Hepatocyte (in vitro differentiated cells): ENCODE data around the gene TIMM29. TPM values are rescaled to one million over a fixed set of nuclear protein-coding genes. Genes with fewer than 3 reads are reported as not detected.

Source experiments
- DNase-seq: peaks from one replicate; pipeline ENCODE4 v3.0.0-alpha.2; 2016; ENCODE audit warnings: low spot score
- H2AFZ ChIP-seq: fragments of 200-600 bp; sonication (generic); 2 replicates; pipeline ENCODE4 v1.6.0; 2016; ENCODE audit warnings: antibody characterized with exemption, mild to moderate bottlenecking
- H3K27ac ChIP-seq: fragments of 200-600 bp; sonication (generic); 2 replicates; pipeline ENCODE4 v1.5.1; 2016; ENCODE audit warnings: mild to moderate bottlenecking
- H3K27me3 ChIP-seq: fragments of 200-600 bp; sonication (generic); 2 replicates; pipeline ENCODE4 v1.6.1; 2016
- H3K36me3 ChIP-seq: fragments of 200-600 bp; sonication (generic); replicated peaks from 2 replicates; pipeline ENCODE4 v1.5.1; 2016; ENCODE audit warnings: low read depth; ENCODE audit not compliant: insufficient read depth
- H3K4me1 ChIP-seq: fragments of 200-600 bp; sonication (generic); 2 replicates; pipeline ENCODE4 v1.5.1; 2016; ENCODE audit warnings: mild to moderate bottlenecking, moderate library complexity; ENCODE audit not compliant: insufficient read depth
- H3K4me2 ChIP-seq: fragments of 200-600 bp; sonication (generic); 2 replicates; pipeline ENCODE4 v1.6.0; 2016
- H3K4me3 ChIP-seq: fragments of 200-600 bp; sonication (generic); 2 replicates; pipeline ENCODE4 v1.5.1; 2016; ENCODE audit warnings: mild to moderate bottlenecking
- H3K79me2 ChIP-seq: fragments of 200-600 bp; sonication (generic); 2 replicates; pipeline ENCODE4 v1.6.0; 2017; ENCODE audit warnings: mild to moderate bottlenecking
- H3K9me2 ChIP-seq: fragments of 200-600 bp; sonication (generic); replicated peaks from 2 replicates; pipeline ENCODE4 v1.6.0; 2017; ENCODE audit warnings: mild to moderate bottlenecking; ENCODE audit not compliant: insufficient read depth
- H3K9me3 ChIP-seq: fragments of 200-600 bp; sonication (generic); 2 replicates; pipeline ENCODE4 v1.5.1; 2016; ENCODE audit warnings: low read depth, mild to moderate bottlenecking
- H4K20me1 ChIP-seq: fragments of 200-600 bp; sonication (generic); 2 replicates; pipeline ENCODE4 v1.6.0; 2016; ENCODE audit warnings: mild to moderate bottlenecking; ENCODE audit not compliant: insufficient read depth, poor library complexity, severe bottlenecking
- EZH2 ChIP-seq: fragments of 200-600 bp; sonication (generic); IDR thresholded peaks from 2 replicates; pipeline ENCODE4 v1.6.1; 2016; ENCODE audit warnings: antibody characterized with exemption, mild to moderate bottlenecking, borderline replicate concordance
- EZH2phosphoT487 ChIP-seq: fragments of 200-600 bp; sonication (generic); IDR thresholded peaks from one replicate; pipeline ENCODE4 v1.6.1; 2018; ENCODE audit warnings: antibody characterized with exemption, mild to moderate bottlenecking, low read depth, moderate library complexity; ENCODE audit not compliant: unreplicated experiment, severe bottlenecking
- WGBS: methylation state at CpG from one replicate; pipeline ENCODE4 v1.1.6; 2016; ENCODE audit warnings: low lambda C conversion rate; ENCODE audit errors: missing lambda C conversion rate; 5-methylcytosine and 5-hydroxymethylcytosine counted together
- polyA plus RNA-seq: library from polyadenylated mRNA; unstranded; fragments of >200 nt; fragmentation: Nextera tagmentation; extraction: Ambion mirVana; gene quantifications from 2 replicates; pipeline ENCODE4 v1.2.1, GENCODE V29; 2016
- total RNA-seq: library from RNA; depleted of rRNA; stranded (reverse); fragments of >200 nt; gene quantifications from 2 replicates; pipeline ENCODE4 v1.2.3, GENCODE V29; 2014
- TF ChIP-seq, protein P1 (sequence below): fragments of 200-600 bp; sonication (generic); IDR thresholded peaks from 2 replicates; pipeline ENCODE4 v1.5.1; 2016; ENCODE audit warnings: antibody characterized with exemption, mild to moderate bottlenecking; ENCODE audit not compliant: poor library complexity

The TIMM29 gene
- total and polyA plus RNA-seq, 2 experiments from 2014 or later, result 23.0 to 36.2 TPM

DNA sequence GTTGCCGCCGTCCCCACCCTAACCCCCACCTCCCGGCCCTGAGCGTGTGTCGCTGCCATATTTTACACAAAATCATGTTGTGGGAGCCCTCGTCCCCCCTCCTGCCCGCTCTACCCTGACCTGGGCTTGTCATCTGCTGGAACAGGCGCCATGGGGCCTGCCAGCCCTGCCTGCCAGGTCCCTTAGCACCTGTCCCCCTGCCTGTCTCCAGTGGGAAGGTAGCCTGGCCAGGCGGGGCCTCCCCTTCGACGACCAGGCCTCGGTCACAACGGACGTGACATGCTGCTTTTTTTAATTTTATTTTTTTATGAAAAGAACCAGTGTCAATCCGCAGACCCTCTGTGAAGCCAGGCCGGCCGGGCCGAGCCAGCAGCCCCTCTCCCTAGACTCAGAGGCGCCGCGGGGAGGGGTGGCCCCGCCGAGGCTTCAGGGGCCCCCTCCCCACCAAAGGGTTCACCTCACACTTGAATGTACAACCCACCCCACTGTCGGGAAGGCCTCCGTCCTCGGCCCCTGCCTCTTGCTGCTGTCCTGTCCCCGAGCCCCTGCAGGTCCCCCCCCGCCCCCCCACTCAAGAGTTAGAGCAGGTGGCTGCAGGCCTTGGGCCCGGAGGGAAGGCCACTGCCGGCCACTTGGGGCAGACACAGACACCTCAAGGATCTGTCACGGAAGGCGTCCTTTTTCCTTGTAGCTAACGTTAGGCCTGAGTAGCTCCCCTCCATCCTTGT lies 6.5 kb upstream of the TIMM29 start:
- Histone ChIP-seq H3K27ac (no peak overlapping the region), H3K9me2 (no peaks in the 10 kb centered on the region), H3K4me2 (no peak overlapping the region), H3K36me3 (no peaks in the 10 kb centered on the region), H3K4me1 (no peaks in the 10 kb centered on the region), H3K27me3 (no peaks in the 10 kb centered on the region), H3K79me2 (peaks cover 8% of the 10 kb centered on the region), H3K9me3 (no peaks in the 10 kb centered on the region), H3K4me3 (no peak overlapping the region), H4K20me1 (no peaks in the 10 kb centered on the region), H2AFZ (no peak overlapping the region)
- no peak for TF ChIP-seq EZH2phosphoT487
- no peak for TF ChIP-seq EZH2
- TF ChIP-seq, protein P1, sequence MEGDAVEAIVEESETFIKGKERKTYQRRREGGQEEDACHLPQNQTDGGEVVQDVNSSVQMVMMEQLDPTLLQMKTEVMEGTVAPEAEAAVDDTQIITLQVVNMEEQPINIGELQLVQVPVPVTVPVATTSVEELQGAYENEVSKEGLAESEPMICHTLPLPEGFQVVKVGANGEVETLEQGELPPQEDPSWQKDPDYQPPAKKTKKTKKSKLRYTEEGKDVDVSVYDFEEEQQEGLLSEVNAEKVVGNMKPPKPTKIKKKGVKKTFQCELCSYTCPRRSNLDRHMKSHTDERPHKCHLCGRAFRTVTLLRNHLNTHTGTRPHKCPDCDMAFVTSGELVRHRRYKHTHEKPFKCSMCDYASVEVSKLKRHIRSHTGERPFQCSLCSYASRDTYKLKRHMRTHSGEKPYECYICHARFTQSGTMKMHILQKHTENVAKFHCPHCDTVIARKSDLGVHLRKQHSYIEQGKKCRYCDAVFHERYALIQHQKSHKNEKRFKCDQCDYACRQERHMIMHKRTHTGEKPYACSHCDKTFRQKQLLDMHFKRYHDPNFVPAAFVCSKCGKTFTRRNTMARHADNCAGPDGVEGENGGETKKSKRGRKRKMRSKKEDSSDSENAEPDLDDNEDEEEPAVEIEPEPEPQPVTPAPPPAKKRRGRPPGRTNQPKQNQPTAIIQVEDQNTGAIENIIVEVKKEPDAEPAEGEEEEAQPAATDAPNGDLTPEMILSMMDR, result no peak
- WGBS, result 87% methylated on average over 21 of the region's 33 CpGs
- DNase-seq, result no peak

GRCh38 chr19:10922638-10923014 lies 6.0 kb upstream of the TIMM29 start:
- Histone ChIP-seq H3K9me3 (no peaks in the 10 kb centered on the region), H3K27me3 (no peaks in the 10 kb centered on the region), H3K4me2 (no peak overlapping the region), H3K9me2 (no peaks in the 10 kb centered on the region), H3K4me1 (peaks cover 4% of the 10 kb centered on the region), H3K27ac (no peak overlapping the region), H2AFZ (no peak overlapping the region), H4K20me1 (no peaks in the 10 kb centered on the region), H3K4me3 (no peak overlapping the region), H3K79me2 (peaks cover 14% of the 10 kb centered on the region), H3K36me3 (no peaks in the 10 kb centered on the region)
- 91% methylated on average over 13 of the region's 13 CpGs for WGBS
- TF ChIP-seq EZH2, result no peak
- TF ChIP-seq, protein P1, result no peak
- TF ChIP-seq EZH2phosphoT487, result no peak
- no peak for DNase-seq

GRCh38 chr19:10923260-10924112 lies 5.1 kb upstream of the TIMM29 start:
- TF ChIP-seq EZH2, result no peak
- no peak for TF ChIP-seq EZH2phosphoT487
- TF ChIP-seq, protein P1, result no peak
- WGBS, result 96% methylated on average over 28 of the region's 29 CpGs
- Histone ChIP-seq H3K4me2 (no peak overlapping the region), H3K79me2 (peaks cover 21% of the 10 kb centered on the region), H2AFZ (no peak overlapping the region), H3K9me2 (no peaks in the 10 kb centered on the region), H3K27me3 (no peaks in the 10 kb centered on the region), H3K27ac (no peak overlapping the region), H3K4me1 (peaks cover 6% of the 10 kb centered on the region), H3K4me3 (no peak overlapping the region), H3K36me3 (no peaks in the 10 kb centered on the region), H4K20me1 (no peaks in the 10 kb centered on the region), H3K9me3 (no peaks in the 10 kb centered on the region)
- no peak for DNase-seq
